Mesenchymal stem cell (in vitro differentiated cells and primary cell): Measurements from ENCODE around the gene CCDC171.

Source experiments
- DNase-seq: peaks from one replicate; pipeline ENCODE4 v3.0.0-alpha.2; 2013
- H2AFZ ChIP-seq: one replicate; pipeline ENCODE4 v1.6.1; 2013; ENCODE audit warnings: low read depth, mild to moderate bottlenecking, control low read depth, inconsistent platforms, low read length, moderate library complexity
- H2AK5ac ChIP-seq: 2 replicates; pipeline ENCODE4 v1.6.1; 2013; ENCODE audit warnings: low read length, moderate library complexity, mild to moderate bottlenecking, inconsistent platforms; ENCODE audit not compliant: severe bottlenecking
- H2BK120ac ChIP-seq: one replicate; pipeline ENCODE4 v1.6.1; 2013; ENCODE audit warnings: low read depth, mild to moderate bottlenecking, inconsistent platforms, low read length, moderate library complexity
- H2BK12ac ChIP-seq, 2 experiments: one replicate each; pipeline ENCODE4 v1.6.1; 2013; ENCODE audit warnings: inconsistent platforms in 2 of 2, low read length in 2 of 2, mild to moderate bottlenecking in 2 of 2, moderate library complexity in 2 of 2, control low read depth in 1 of 2
- H2BK15ac ChIP-seq: one replicate; pipeline ENCODE4 v1.6.1; 2013; ENCODE audit warnings: mild to moderate bottlenecking, low read depth, inconsistent platforms; ENCODE audit not compliant: poor library complexity, severe bottlenecking
- H2BK5ac ChIP-seq: 2 replicates; pipeline ENCODE4 v1.6.1; 2013; ENCODE audit warnings: low read depth, mild to moderate bottlenecking, low read length, control low read depth, inconsistent platforms; ENCODE audit not compliant: poor library complexity, severe bottlenecking
- H3K14ac ChIP-seq, 2 experiments: one replicate each; pipeline ENCODE4 v1.6.1; 2013; ENCODE audit warnings: inconsistent platforms in 2 of 2, low read length in 2 of 2, control low read depth in 1 of 2, mild to moderate bottlenecking in 1 of 2, moderate library complexity in 1 of 2
- H3K18ac ChIP-seq, 2 experiments: one replicate each; pipeline ENCODE4 v1.6.1; 2013; ENCODE audit warnings: inconsistent platforms in 2 of 2, low read length in 2 of 2, control low read depth in 1 of 2, low read depth in 1 of 2, mild to moderate bottlenecking in 1 of 2
- H3K23ac ChIP-seq, 2 experiments: one replicate each; pipeline ENCODE4 v1.6.1; 2013; ENCODE audit warnings: inconsistent platforms in 2 of 2, low read length in 2 of 2, mild to moderate bottlenecking in 2 of 2, moderate library complexity in 2 of 2, control low read depth in 1 of 2
- H3K27ac ChIP-seq: 2 replicates; pipeline ENCODE4 v1.5.1; 2013; ENCODE audit warnings: mild to moderate bottlenecking, moderate library complexity, low read length, control low read depth, inconsistent platforms; ENCODE audit not compliant: poor library complexity, severe bottlenecking
- H3K27me3 ChIP-seq, 2 experiments: 2 replicates each; pipeline versions ENCODE4 v1.6.1 to v1.7.0; 2013; ENCODE audit warnings: low read length in 2 of 2, mild to moderate bottlenecking in 2 of 2, moderate library complexity in 2 of 2, control low read depth in 1 of 2, inconsistent platforms in 1 of 2; ENCODE audit not compliant: control insufficient read depth in 1 of 2, insufficient read depth in 1 of 2
- H3K36me3 ChIP-seq, 2 experiments: 2 replicates each; pipeline versions ENCODE4 v1.6.1 to v1.7.0; 2013; ENCODE audit warnings: low read length in 2 of 2, control low read depth in 1 of 2, inconsistent platforms in 1 of 2, low read depth in 1 of 2, mild to moderate bottlenecking in 1 of 2; ENCODE audit not compliant: insufficient read depth in 2 of 2, control insufficient read depth in 1 of 2
- H3K4ac ChIP-seq, 2 experiments: one replicate each; pipeline ENCODE4 v1.6.1; 2013; ENCODE audit warnings: inconsistent platforms in 2 of 2, low read length in 2 of 2, mild to moderate bottlenecking in 2 of 2, moderate library complexity in 2 of 2, control low read depth in 1 of 2, low read depth in 1 of 2
- H3K4me1 ChIP-seq: 2 replicates; pipeline ENCODE4 v1.6.1; 2013; ENCODE audit warnings: low read depth, low read length, control low read depth; ENCODE audit not compliant: control insufficient read depth, insufficient read depth
- H3K4me2 ChIP-seq: 2 replicates; pipeline ENCODE4 v1.6.1; 2013; ENCODE audit warnings: low read length, mild to moderate bottlenecking, inconsistent platforms; ENCODE audit not compliant: poor library complexity, severe bottlenecking
- H3K4me3 ChIP-seq, 2 experiments: 2 replicates each; pipeline versions ENCODE4 v1.5.1 to v1.7.0; 2013; ENCODE audit warnings: low read length in 2 of 2, mild to moderate bottlenecking in 2 of 2, control low read depth in 1 of 2, low read depth in 1 of 2; ENCODE audit not compliant: insufficient read depth in 1 of 2
- H3K79me1 ChIP-seq: replicated peaks from 2 replicates; pipeline ENCODE4 v1.6.1; 2013; ENCODE audit warnings: mild to moderate bottlenecking, control low read depth, low read length, inconsistent platforms; ENCODE audit not compliant: poor library complexity, severe bottlenecking
- H3K9ac ChIP-seq: 2 replicates; pipeline ENCODE4 v1.7.0; 2013; ENCODE audit warnings: mild to moderate bottlenecking, low read length, moderate library complexity
- H3K9me3 ChIP-seq: 2 replicates; pipeline ENCODE4 v1.7.0; 2013; ENCODE audit warnings: mild to moderate bottlenecking, low read length; ENCODE audit not compliant: control insufficient read depth
- H4K8ac ChIP-seq: one replicate; pipeline ENCODE4 v1.6.1; 2013; ENCODE audit warnings: inconsistent platforms, mild to moderate bottlenecking, low read length, moderate library complexity
- H4K91ac ChIP-seq: one replicate; pipeline ENCODE4 v1.6.1; 2013; ENCODE audit warnings: mild to moderate bottlenecking, low read length, inconsistent platforms
- WGBS: methylation state at CpG from one replicate; pipeline ENCODE4 v1.1.7; 2013; ENCODE audit warnings: mixed read lengths; 5-methylcytosine and 5-hydroxymethylcytosine counted together

CCDC171 gene

DNA sequence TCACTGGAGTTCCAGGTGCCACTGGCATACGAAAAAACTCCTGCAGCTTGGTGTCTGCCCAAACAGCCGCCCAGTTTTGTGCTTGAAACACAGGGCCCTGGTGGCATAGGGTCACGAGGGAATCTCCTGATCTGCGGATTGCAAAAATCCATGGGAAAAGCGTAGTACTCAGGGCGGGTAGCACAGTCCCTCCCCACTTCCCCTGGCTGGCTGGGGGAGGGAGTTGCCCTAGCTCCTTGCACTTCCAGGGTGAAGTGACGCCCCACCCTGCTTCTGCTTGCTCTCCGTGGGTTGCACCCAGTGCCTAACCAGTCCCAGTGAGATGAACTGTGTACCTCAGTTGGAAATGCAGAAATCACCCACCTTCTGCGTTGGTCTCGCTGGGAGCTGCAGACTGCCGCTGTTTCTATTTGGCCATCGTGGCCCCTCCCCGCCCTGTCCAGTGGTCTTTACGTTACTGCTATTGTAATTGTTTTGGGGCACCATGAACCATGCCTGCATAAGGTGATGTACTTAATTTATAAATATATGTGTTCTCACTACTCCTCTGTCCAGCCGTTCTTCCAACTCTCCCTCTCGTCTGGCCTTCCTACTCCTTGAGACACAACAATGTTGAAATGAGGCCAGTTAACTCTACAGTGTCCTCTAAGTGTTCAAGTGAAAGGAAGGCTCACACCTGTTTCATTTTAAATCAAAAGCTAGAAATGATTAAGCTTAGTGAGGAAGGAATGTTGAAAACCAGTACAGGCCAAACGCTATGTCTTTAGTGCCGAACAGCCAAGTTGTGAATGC is 65.9 kb downstream of the CCDC171 start:
- H3K4ac ChIP-seq, result no peak overlapping the region

DNA sequence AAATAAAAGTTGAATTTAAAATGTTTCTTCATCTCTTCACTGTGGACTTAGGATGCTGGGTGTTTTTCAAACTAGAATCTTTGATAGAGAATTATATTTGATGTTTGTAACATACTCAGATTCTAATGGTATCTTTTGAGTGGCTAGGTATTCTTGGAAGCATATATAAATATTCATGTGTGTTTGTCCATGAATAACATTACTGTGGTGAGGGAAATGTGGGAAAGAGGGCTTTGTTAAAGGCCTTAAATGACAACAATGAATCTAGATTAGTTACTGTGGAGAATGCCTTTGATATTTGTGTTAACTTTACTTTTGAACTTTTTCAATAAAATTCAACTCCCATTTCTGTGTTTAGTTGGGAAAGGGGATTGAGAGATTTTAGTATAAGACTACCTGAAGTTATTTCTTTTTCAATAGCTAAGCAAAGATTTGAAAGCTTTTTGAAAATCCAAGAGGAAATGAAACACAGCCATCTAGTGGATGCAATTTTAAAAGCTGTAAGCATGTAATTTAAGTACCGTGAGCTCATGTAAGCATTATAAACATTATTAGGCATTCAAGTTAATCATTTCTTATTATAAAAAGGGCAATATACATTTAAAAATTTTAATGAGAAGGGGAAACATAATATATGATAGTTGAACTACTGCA is 69.6 kb downstream of the CCDC171 start:
- no peak overlapping the region for H2BK120ac ChIP-seq
- no peak overlapping the region for H2BK15ac ChIP-seq
- H2AK5ac ChIP-seq, result no peak overlapping the region
- peak; percentile 17 for DNase-seq
- H4K8ac ChIP-seq, result no peak overlapping the region
- H3K9me3 ChIP-seq, result no peaks in the 10 kb centered on the region
- H4K91ac ChIP-seq, result no peak overlapping the region
- no peak overlapping the region for H3K18ac ChIP-seq
- WGBS, result no CpG with 5 or more reads among the region's 1 CpG
- H3K4ac ChIP-seq, result no peak overlapping the region
- no peaks in the 10 kb centered on the region for H3K27me3 ChIP-seq
- H2AFZ ChIP-seq, result no peak overlapping the region
- H3K4me1 ChIP-seq, result no peaks in the 10 kb centered on the region
- H3K27ac ChIP-seq, result no peak overlapping the region
- H3K9ac ChIP-seq, result peak overlapping the region; percentile 4
- no peak overlapping the region for H2BK5ac ChIP-seq
- no peaks in the 10 kb centered on the region for H3K36me3 ChIP-seq
- H3K4me3 ChIP-seq, result no peak overlapping the region
- H3K14ac ChIP-seq, result no peak overlapping the region
- no peak overlapping the region for H3K4me2 ChIP-seq
- H2BK12ac ChIP-seq, result no peak overlapping the region
- no peak overlapping the region for H3K23ac ChIP-seq
- no peaks in the 10 kb centered on the region for H3K79me1 ChIP-seq

More for the DNA sequence above, 65.9 kb downstream of the CCDC171 start:
- H3K27me3 ChIP-seq, result no peaks in the 10 kb centered on the region
- DNase-seq, result no peak
- no peak overlapping the region for H2BK5ac ChIP-seq
- no peaks in the 10 kb centered on the region for H3K36me3 ChIP-seq
- no peaks in the 10 kb centered on the region for H3K79me1 ChIP-seq
- H3K23ac ChIP-seq, result peak overlapping the region in 1 of 2 experiments; percentile 64
- H2BK120ac ChIP-seq, result no peak overlapping the region
- no peak overlapping the region for H2AK5ac ChIP-seq
- H2BK15ac ChIP-seq, result no peak overlapping the region
- H3K4me2 ChIP-seq, result no peak overlapping the region
- peak overlapping the region in 1 of 2 experiments; percentile 39 for H3K14ac ChIP-seq
- no peak overlapping the region for H2BK12ac ChIP-seq
- H4K8ac ChIP-seq, result no peak overlapping the region
- H3K4me3 ChIP-seq, result no peak overlapping the region
- H3K4me1 ChIP-seq, result no peaks in the 10 kb centered on the region
- no peak overlapping the region for H3K9ac ChIP-seq
- H3K9me3 ChIP-seq, result no peaks in the 10 kb centered on the region
- WGBS, result 93% methylated on average over 16 of the region's 18 CpGs
- H3K27ac ChIP-seq, result no peak overlapping the region
- H4K91ac ChIP-seq, result no peak overlapping the region
- no peak overlapping the region for H3K18ac ChIP-seq
- no peak overlapping the region for H2AFZ ChIP-seq

GRCh38 chr9:15635752-15636151 is 82.9 kb downstream of the CCDC171 start:
- Histone ChIP-seq H2AFZ (no peak overlapping the region), H3K27me3 (no peaks in the 10 kb centered on the region), H3K79me1 (no peaks in the 10 kb centered on the region), H3K4me2 (no peak overlapping the region), H3K9me3 (no peaks in the 10 kb centered on the region), H2BK120ac (no peak overlapping the region), H3K36me3 (no peaks in the 10 kb centered on the region), H4K8ac (no peak overlapping the region), H3K18ac (no peak overlapping the region), H3K4me1 (no peaks in the 10 kb centered on the region), H3K9ac (no peak overlapping the region), H2AK5ac (no peak overlapping the region), H2BK12ac (no peak overlapping the region), H2BK15ac (no peak overlapping the region), H3K4me3 (no peak overlapping the region), H2BK5ac (no peak overlapping the region), H3K14ac (no peak overlapping the region), H3K23ac (no peak overlapping the region), H3K27ac (no peak overlapping the region), H3K4ac (no peak overlapping the region), H4K91ac (no peak overlapping the region)
- DNase-seq, result no peak
- WGBS, result 100% methylated on average over 1 of the region's 1 CpG

- no peak overlapping the region for H4K8ac ChIP-seq
- H2AK5ac ChIP-seq, result no peak overlapping the region
- H3K9me3 ChIP-seq, result no peaks in the 10 kb centered on the region
- H3K27ac ChIP-seq, result no peak overlapping the region
- no peak overlapping the region for H3K4me3 ChIP-seq
- H3K4me2 ChIP-seq, result no peak overlapping the region
- DNase-seq, result no peak
- no peaks in the 10 kb centered on the region for H3K27me3 ChIP-seq
- H3K79me1 ChIP-seq, result no peaks in the 10 kb centered on the region
- H2BK12ac ChIP-seq, result no peak overlapping the region
- no peak overlapping the region for H3K4ac ChIP-seq
- H3K36me3 ChIP-seq, result no peaks in the 10 kb centered on the region
- no peak overlapping the region for H2AFZ ChIP-seq
- H3K23ac ChIP-seq, result no peak overlapping the region
- no peak overlapping the region for H3K14ac ChIP-seq
- no CpG with 5 or more reads among the region's 3 CpGs for WGBS
- H2BK15ac ChIP-seq, result no peak overlapping the region
- no peak overlapping the region for H2BK5ac ChIP-seq
- H3K18ac ChIP-seq, result no peak overlapping the region
- H3K9ac ChIP-seq, result no peak overlapping the region
- H3K4me1 ChIP-seq, result no peaks in the 10 kb centered on the region
- H2BK120ac ChIP-seq, result no peak overlapping the region
- no peak overlapping the region for H4K91ac ChIP-seq
Measured at GRCh38 chr9:15640121-15640520, 87.3 kb downstream of the CCDC171 start.
